GM12878 (cell line): Measurements from ENCODE around the gene MLN. TPM values are rescaled to one million over a fixed set of nuclear protein-coding genes. Genes with fewer than 3 reads are reported as not detected.

Experiments used
- ATAC-seq: fragments of 200-7000 bp; cut with Tn5 transposase; 3 replicates; pipeline ENCODE4 v1.9.1; 2020; ENCODE audit warnings: mild to moderate bottlenecking, moderate library complexity
- BruUV-seq: library from RNA; stranded (reverse); fragments of 400-500 nt; replicated peaks from 2 replicates; lab custom pipeline; 2021; lab: Mats Ljungman, UMichigan
- CTCF ChIA-PET: fragments of 300-600 bp; sonication (Branson Sonifier 250); formaldehyde crosslinking; extraction: SDS; loops from one replicate; lab custom pipeline; 2021; ENCODE audit warnings: inconsistent platforms; lab: Yijun Ruan, JAX
- POLR2A ChIA-PET: fragments of 350-600 bp; formaldehyde crosslinking; extraction: SDS; loops from one replicate; lab custom pipeline; 2021; ENCODE audit warnings: inconsistent platforms; lab: Charles Lee
- RAD21 ChIA-PET: fragments of 300-600 bp; sonication (Branson Sonifier 250); formaldehyde crosslinking; loops from one replicate; lab custom pipeline; 2023; ENCODE audit warnings: antibody characterized with exemption; ENCODE audit not compliant: unreplicated experiment; lab: Charles Lee
- SMC1A ChIA-PET: fragments of 300-600 bp; sonication (Branson Sonifier 250); formaldehyde crosslinking; loops from one replicate; lab custom pipeline; 2023; ENCODE audit not compliant: unreplicated experiment, uncharacterized antibody; lab: Charles Lee
- DNase-seq: peaks from one replicate; pipeline ENCODE4 v3.0.0-alpha.2; 2011; ENCODE audit warnings: low read depth, low spot score
- FAIRE-seq: peaks from 3 replicates; lab custom pipeline; 2011; peaks lifted over from hg19 to GRCh38; lab: Jason Lieb, UNC
- H2AFZ ChIP-seq: 2 replicates; pipeline ENCODE4 v1.6.0; 2011; ENCODE audit warnings: low read depth, low read length, control low read depth; ENCODE audit not compliant: control insufficient read depth
- H3K27ac ChIP-seq: 2 replicates; pipeline ENCODE4 v1.5.1; 2011; ENCODE audit warnings: control low read depth; ENCODE audit not compliant: control insufficient read depth, insufficient read depth
- H3K27me3 ChIP-seq, 2 experiments: replicated peaks in 1 of 2; 2 replicates each; pipeline versions ENCODE4 v1.6.0 to v1.6.1; 2011; ENCODE audit warnings: low read length in 1 of 2; ENCODE audit not compliant: control insufficient read depth in 2 of 2, insufficient read depth in 2 of 2
- H3K36me3 ChIP-seq, 2 experiments: 2 replicates each; pipeline ENCODE4 v1.5.1; 2011; ENCODE audit warnings: low read length in 1 of 2; ENCODE audit not compliant: control insufficient read depth in 2 of 2, insufficient read depth in 2 of 2
- H3K4me1 ChIP-seq: 2 replicates; pipeline ENCODE4 v1.6.1; 2011; ENCODE audit warnings: mild to moderate bottlenecking, low read length, moderate library complexity, mixed read lengths; ENCODE audit not compliant: control insufficient read depth, insufficient read depth
- H3K4me2 ChIP-seq: 2 replicates; pipeline ENCODE4 v1.6.0; 2011; ENCODE audit warnings: control low read depth; ENCODE audit not compliant: control insufficient read depth, insufficient read depth
- H3K4me3 ChIP-seq: fragments of 200-600 bp; sonication (generic); 2 replicates; pipeline ENCODE4 v1.5.1; 2016
- H3K79me2 ChIP-seq: 2 replicates; pipeline ENCODE4 v1.6.0; 2011; ENCODE audit warnings: low read length; ENCODE audit not compliant: control insufficient read depth, insufficient read depth
- H3K9ac ChIP-seq: 2 replicates; pipeline ENCODE4 v1.8.0; 2011; ENCODE audit warnings: low read length, control low read depth, mixed read lengths; ENCODE audit not compliant: control insufficient read depth, insufficient read depth
- H3K9me3 ChIP-seq: replicated peaks from 3 replicates; pipeline ENCODE4 v1.5.1; 2011; ENCODE audit warnings: mild to moderate bottlenecking, low read length; ENCODE audit not compliant: control insufficient read depth, insufficient read depth
- H4K20me1 ChIP-seq: 2 replicates; pipeline ENCODE4 v1.6.0; 2011; ENCODE audit not compliant: control insufficient read depth, insufficient read depth
- BACH1 ChIP-seq: fragments of 450-650 bp; IDR thresholded peaks from 2 replicates; pipeline ENCODE4 v1.6.1; 2017; ENCODE audit warnings: mild to moderate bottlenecking, borderline replicate concordance
- BCL11A ChIP-seq: IDR thresholded peaks from 2 replicates; pipeline ENCODE4 v1.6.1; 2011; ENCODE audit warnings: low read depth, low read length
- FOS ChIP-seq: IDR thresholded peaks from 3 replicates; pipeline ENCODE4 v1.6.1; 2011; ENCODE audit warnings: borderline replicate concordance; ENCODE audit not compliant: insufficient read length; ENCODE audit errors: extremely low read depth
- HDAC2 ChIP-seq: fragments of 200-600 bp; sonication (generic); IDR thresholded peaks from 2 replicates; pipeline ENCODE4 v1.6.1; 2017
- NFXL1 ChIP-seq: fragments of 450-650 bp; IDR thresholded peaks from 2 replicates; pipeline ENCODE4 v1.6.1; 2017; ENCODE audit warnings: antibody characterized with exemption, mild to moderate bottlenecking, borderline replicate concordance
- PAX5 ChIP-seq: IDR thresholded peaks from 2 replicates; pipeline ENCODE4 v1.6.1; 2011; ENCODE audit warnings: low read depth, low read length, borderline replicate concordance
- PAX8 ChIP-seq: fragments of 450-650 bp; IDR thresholded peaks from 2 replicates; pipeline ENCODE4 v1.6.1; 2017; ENCODE audit warnings: mild to moderate bottlenecking, moderate library complexity
- RAD21 ChIP-seq: IDR thresholded peaks from 2 replicates; pipeline ENCODE4 v1.6.1; 2011; ENCODE audit warnings: mild to moderate bottlenecking, low read depth, low read length, moderate library complexity; ENCODE audit not compliant: insufficient read depth
- RB1 ChIP-seq: fragments of 450-650 bp; formaldehyde crosslinking; IDR thresholded peaks from 2 replicates; pipeline ENCODE4 v1.6.1; 2017; ENCODE audit warnings: mild to moderate bottlenecking, borderline replicate concordance
- SIX5 ChIP-seq: IDR thresholded peaks from 2 replicates; pipeline ENCODE4 v1.6.1; 2011; ENCODE audit warnings: mild to moderate bottlenecking, low read depth, low read length, moderate library complexity; ENCODE audit not compliant: severe bottlenecking
- TAF1 ChIP-seq: IDR thresholded peaks from 2 replicates; pipeline ENCODE4 v1.6.1; 2011; ENCODE audit warnings: mild to moderate bottlenecking, low read depth, low read length, borderline replicate concordance
- WGBS: methylation state at CpG from one replicate; pipeline ENCODE4 v1.1.6; 2016; ENCODE audit warnings: low lambda C conversion rate; ENCODE audit not compliant: insufficient replicate concordance, insufficient coverage; ENCODE audit errors: missing lambda C conversion rate; 5-methylcytosine and 5-hydroxymethylcytosine counted together
- in situ Hi-C: fragments of 300-500 bp; cut with MboI; formaldehyde crosslinking; loops from 9 replicates; pipeline ENCODE4 v1.14.3; 2018; ENCODE audit warnings: mixed read lengths
- intact Hi-C: fragments of 100-400 bp; cut with micrococcal nuclease; formaldehyde crosslinking; loops from one replicate; pipeline ENCODE4 v1.14.2; 2022; ENCODE audit not compliant: unreplicated experiment
- polyA plus RNA-seq, 11 experiments: library from polyadenylated mRNA; depleted of rRNA in 4 of 11; unstranded in 6 of 11; stranded (reverse) in 5 of 11; fragments of >200 nt; fragmentation: Nextera tagmentation in 4 of 11; fragmentation: Illumina TruSeq in 1 of 11; extraction: Ambion mirVana in 4 of 11; extraction: Trizol in 1 of 11; gene quantifications; 1 replicate in 1 of 11; 2 replicates in 10 of 11; pipeline versions ENCODE4 v1.2.1 to v1.2.3, GENCODE V29; 2011 to 2016; ENCODE audit warnings: inconsistent platforms in 2 of 11, missing spikeins in 2 of 11, low read depth in 1 of 11
- total RNA-seq, 4 experiments: library from RNA; depleted of rRNA in 3 of 4; stranded (reverse); fragments of >200 nt in 3 of 4; fragmentation: Illumina TruSeq in 1 of 4; extraction: Trizol in 1 of 4; gene quantifications; 2 replicates each; pipeline versions ENCODE4 v1.2.1 to v1.2.3, GENCODE V29; 2013 to 2021
- TF ChIP-seq, protein P1 (sequence below): IDR thresholded peaks from 2 replicates; pipeline ENCODE4 v1.6.1; 2012; ENCODE audit warnings: low read depth, low read length, improper control_type of control experiment

The MLN gene
- total and polyA plus RNA-seq, 10 of the 15 experiments (the other 5 are each of a cell fraction or from before 2014, with no cell fraction given), result not detected

DNA sequence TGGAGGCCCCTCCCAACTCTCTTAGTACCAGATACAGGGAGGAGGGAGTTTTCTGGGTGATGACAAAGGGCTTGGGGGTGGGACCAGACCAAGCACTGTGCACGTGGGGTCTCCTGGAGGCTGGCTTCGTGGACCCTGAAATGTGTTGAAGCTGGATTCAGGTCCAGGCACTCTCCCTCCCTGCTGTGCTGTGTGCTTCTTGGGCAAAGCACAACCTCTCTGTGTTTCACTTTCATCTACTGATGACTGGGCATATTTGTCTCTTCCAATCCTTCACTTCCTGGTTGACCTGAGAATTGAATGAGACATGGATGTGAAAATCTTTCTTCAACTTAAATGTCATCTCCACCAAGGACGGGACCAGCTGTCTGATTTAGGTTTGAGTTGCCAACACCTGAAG, 14.5 kb upstream of the MLN start:
- Histone ChIP-seq H3K27me3 (peaks cover 2 to 3% of the 10 kb centered on the region in 2 experiments; a peak in 3 of 4 replicates), H4K20me1 (0 out of 2 replicates have a peak, but pooled peaks cover 3% of the 10 kb centered on the region), H3K4me1 (no peaks in the 10 kb centered on the region), H3K4me2 (no peak overlapping the region), H3K27ac (no peak overlapping the region), H3K9me3 (no peaks in the 10 kb centered on the region), H3K4me3 (no peak overlapping the region), H3K36me3 (no peaks in the 10 kb centered on the region), H2AFZ (no peak overlapping the region), H3K9ac (no peak overlapping the region), H3K79me2 (no peaks in the 10 kb centered on the region)
- ChIA-PET POLR2A (no interaction called here), RAD21 (no interaction called here), SMC1A (no interaction called here), CTCF (interaction anchor here (1.1 kb wide), 1 partner anchor 47 kb away, joined by 5 read pairs; no protein-coding TSS in a partner anchor)
- WGBS, result 15% methylated on average over 3 of the region's 3 CpGs
- intact Hi-C loops (no loop called here), in situ Hi-C loops (no loop called here)
- no TSS peak for BruUV-seq
- DNase-seq (no peak), FAIRE-seq (no peak), ATAC-seq (no peak)
- TF ChIP-seq NFXL1 (no peak), RAD21 (no peak), BACH1 (no peak), SIX5 (no peak), FOS (no peak), HDAC2 (no peak), BCL11A (no peak), TAF1 (no peak), PAX8 (no peak), RB1 (no peak), PAX5 (no peak)
- TF ChIP-seq, protein P1, sequence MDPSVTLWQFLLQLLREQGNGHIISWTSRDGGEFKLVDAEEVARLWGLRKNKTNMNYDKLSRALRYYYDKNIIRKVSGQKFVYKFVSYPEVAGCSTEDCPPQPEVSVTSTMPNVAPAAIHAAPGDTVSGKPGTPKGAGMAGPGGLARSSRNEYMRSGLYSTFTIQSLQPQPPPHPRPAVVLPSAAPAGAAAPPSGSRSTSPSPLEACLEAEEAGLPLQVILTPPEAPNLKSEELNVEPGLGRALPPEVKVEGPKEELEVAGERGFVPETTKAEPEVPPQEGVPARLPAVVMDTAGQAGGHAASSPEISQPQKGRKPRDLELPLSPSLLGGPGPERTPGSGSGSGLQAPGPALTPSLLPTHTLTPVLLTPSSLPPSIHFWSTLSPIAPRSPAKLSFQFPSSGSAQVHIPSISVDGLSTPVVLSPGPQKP, result no peak
